Esophagus muscularis mucosa (tissue), 4 donors: Measurements from ENCODE around the gene GNG12. TPM values are rescaled to one million over a fixed set of nuclear protein-coding genes. Genes with fewer than 3 reads are reported as not detected.
A peak's percentile ranks its signal among the peaks of the same experiment; 100 is the strongest.

Experiments
- DNase-seq: peaks from one replicate; pipeline ENCODE4 v3.0.0-alpha.2; 2017; ENCODE audit errors: extremely low spot score
- H3K27ac ChIP-seq, 4 donors: fragments of 200-600 bp; sonication (generic); replicated peaks in 1 of 4; 1 replicate in 3 of 4; 2 replicates in 1 of 4; pipeline ENCODE4 v1.5.1; 2016 to 2019; ENCODE audit warnings: mild to moderate bottlenecking in 1 of 4
- H3K27me3 ChIP-seq, 4 donors: fragments of 200-600 bp; sonication (generic); one replicate each; pipeline versions ENCODE4 v1.5.1 to v1.6.0; 2016 to 2019
- H3K36me3 ChIP-seq, 4 donors: fragments of 200-600 bp; sonication (generic); one replicate each; pipeline ENCODE4 v1.5.1; 2016 to 2019
- H3K4me1 ChIP-seq, 4 donors: fragments of 200-600 bp; sonication (generic); one replicate each; pipeline ENCODE4 v1.5.1; 2016 to 2019
- H3K4me3 ChIP-seq, 4 donors: fragments of 200-600 bp; sonication (generic); 1 replicate in 2 of 4; 2 replicates in 2 of 4; pipeline ENCODE4 v1.5.1; 2016 to 2019; ENCODE audit warnings: mild to moderate bottlenecking in 4 of 4, moderate library complexity in 1 of 4
- H3K9me3 ChIP-seq, 4 donors: fragments of 200-600 bp; sonication (generic); 1 replicate in 3 of 4; 2 replicates in 1 of 4; pipeline ENCODE4 v1.5.1; 2016 to 2019
- CTCF ChIP-seq, 3 experiments: fragments of 200-600 bp in 2 of 3; fragments of 450-650 bp in 1 of 3; sonication (generic) in 2 of 3; IDR thresholded peaks; one replicate each; pipeline ENCODE4 v1.5.1; 2017 to 2019; ENCODE audit warnings: antibody characterized with exemption in 3 of 3, mild to moderate bottlenecking in 2 of 3, moderate library complexity in 1 of 3
- EP300 ChIP-seq: sonication (generic); formaldehyde crosslinking; IDR thresholded peaks from one replicate; pipeline ENCODE4 v1.6.1; 2017; ENCODE audit warnings: antibody characterized with exemption
- POLR2A ChIP-seq: fragments of 450-650 bp; IDR thresholded peaks from one replicate; pipeline ENCODE4 v1.6.1; 2017; ENCODE audit warnings: antibody characterized with exemption, moderate library complexity, mild to moderate bottlenecking, low read depth
- POLR2AphosphoS5 ChIP-seq, 2 donors: sonication (generic); formaldehyde crosslinking; IDR thresholded peaks; one replicate each; pipeline ENCODE4 v1.6.1; 2017; ENCODE audit warnings: antibody characterized with exemption in 2 of 2
- WGBS: methylation state at CpG from one replicate; pipeline ENCODE4 v1.1.5; 2018; 5-methylcytosine and 5-hydroxymethylcytosine counted together
- intact Hi-C: fragments of 100-400 bp; cut with DNase I; formaldehyde crosslinking; loops from one replicate; pipeline ENCODE4 v1.15.1; 2023
- total RNA-seq, 4 donors: library from RNA; depleted of rRNA; stranded (reverse); fragments of >200 nt; gene quantifications; one replicate each; pipeline versions ENCODE4 v1.1.0 to v1.2.1, GENCODE V29; 2016

Gene GNG12
- total RNA-seq, 4 donors from 2014 or later: 108 to 118 (median 111) TPM

- DNase-seq: no peak
- intact Hi-C loops: loop anchor here (10.0 kb wide), 1 partner anchor 568 kb away; no protein-coding TSS in a partner anchor
- TF ChIP-seq POLR2A (no peak), POLR2AphosphoS5 (IDR thresholded peaks at IDR 0.05) (no peak), EP300 (no peak), CTCF (IDR thresholded peaks at IDR 0.05) (no peak)
- H3K9me3 ChIP-seq: no peaks in the 10 kb centered on the region
- H3K4me1 ChIP-seq: peaks cover 17 to 42% (median 31%) of the 10 kb centered on the region in 4 donors
- H3K36me3 ChIP-seq: peaks cover 0 to 22% (median 8%) of the 10 kb centered on the region in 4 donors
- H3K4me3 ChIP-seq: no peak overlapping the region
- H3K27ac ChIP-seq: peak overlapping the region; percentile 54 to 72 (median 62)
- H3K27me3 ChIP-seq: no peaks in the 10 kb centered on the region
Observed at GRCh38 chr1:67777016-67777415, 56.3 kb downstream of the GNG12 start.

GRCh38 chr1:67773462-67773861, 59.8 kb downstream of the GNG12 start:
- H3K27ac ChIP-seq: no peak overlapping the region
- H3K4me3 ChIP-seq: no peak overlapping the region
- no peak for DNase-seq
- no peaks in the 10 kb centered on the region for H3K27me3 ChIP-seq
- no peaks in the 10 kb centered on the region for H3K9me3 ChIP-seq
- H3K4me1 ChIP-seq: peaks cover 13 to 39% (median 28%) of the 10 kb centered on the region in 4 donors
- no peak for TF ChIP-seq EP300
- no peak for TF ChIP-seq CTCF (IDR thresholded peaks at IDR 0.05)
- TF ChIP-seq POLR2A: no peak
- no peak for TF ChIP-seq POLR2AphosphoS5 (IDR thresholded peaks at IDR 0.05)
- 95% methylated on average over 4 of the region's 4 CpGs for WGBS
- H3K36me3 ChIP-seq: peaks cover 0 to 23% (median 11%) of the 10 kb centered on the region in 4 donors
- intact Hi-C loops: loop anchor here (10.0 kb wide), 1 partner anchor 571 kb away; no protein-coding TSS in a partner anchor

GRCh38 chr1:67771749-67772148, 61.5 kb downstream of the GNG12 start:
- Histone ChIP-seq H3K4me1 (peaks cover 15 to 34% (median 25%) of the 10 kb centered on the region in 4 donors), H3K36me3 (peaks cover 0 to 23% (median 11%) of the 10 kb centered on the region in 4 donors), H3K4me3 (no peak overlapping the region), H3K27me3 (no peaks in the 10 kb centered on the region), H3K27ac (peak overlapping the region in 2 of 4 donors; percentile 2 to 29), H3K9me3 (no peaks in the 10 kb centered on the region)
- WGBS: 25% methylated on average over 1 of the region's 1 CpG
- TF ChIP-seq POLR2A (no peak), EP300 (no peak), CTCF (IDR thresholded peaks at IDR 0.05) (no peak), POLR2AphosphoS5 (IDR thresholded peaks at IDR 0.05) (no peak)
- no peak for DNase-seq
- intact Hi-C loops: loop anchor here (10.0 kb wide), 1 partner anchor 573 kb away; no protein-coding TSS in a partner anchor

- peak in 2 of 3 experiments; percentile 10 to 15 for TF ChIP-seq CTCF (IDR thresholded peaks at IDR 0.05)
- TF ChIP-seq POLR2AphosphoS5 (IDR thresholded peaks at IDR 0.05): no peak
- no peak for TF ChIP-seq EP300
- no peak for TF ChIP-seq POLR2A
- H3K4me1 ChIP-seq: peaks cover 21 to 40% (median 31%) of the 10 kb centered on the region in 4 donors
- H3K9me3 ChIP-seq: no peaks in the 10 kb centered on the region
- WGBS: 85% methylated on average over 6 of the region's 6 CpGs
- intact Hi-C loops: loop anchor here (10.0 kb wide), 1 partner anchor 574 kb away; no protein-coding TSS in a partner anchor
- DNase-seq: no peak
- H3K27me3 ChIP-seq: no peaks in the 10 kb centered on the region
- H3K4me3 ChIP-seq: no peak overlapping the region
- H3K36me3 ChIP-seq: peaks cover 0 to 20% (median 8%) of the 10 kb centered on the region in 4 donors
- peak overlapping the region in 2 of 4 donors; percentile 2 to 29 for H3K27ac ChIP-seq
Observed at GRCh38 chr1:67771152-67771551, 62.1 kb downstream of the GNG12 start.
